ENCODE results near the gene BCHE.
"Not testable (repeated sequence)": the region's sequence is repeated elsewhere in the genome, so short reads cannot be mapped to it uniquely, and the experiment has no call there.

DNA sequence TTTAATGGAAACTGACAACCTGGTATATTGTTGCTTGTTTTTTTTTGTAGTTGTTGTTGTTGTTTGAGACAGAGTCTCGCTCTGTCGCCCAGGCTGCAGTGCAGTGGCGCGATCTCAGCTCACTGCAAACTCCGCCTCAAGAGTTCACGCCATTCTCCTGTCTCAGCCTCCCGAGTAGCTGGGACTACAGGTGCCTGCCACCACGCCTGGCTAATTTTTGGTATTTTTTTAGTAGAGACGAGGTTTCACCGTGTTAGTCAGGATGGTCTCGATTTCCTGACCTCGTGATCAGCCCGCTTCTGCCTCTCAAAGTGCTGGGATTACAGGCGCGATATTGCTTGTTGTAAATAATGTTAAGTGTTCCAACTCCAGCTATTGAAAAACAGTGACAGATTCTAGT, 29.3 kb downstream of the BCHE start:
- TF ChIP-seq TEAD4, SMAD4, ZNF121, JUN, NFE2L1 (CRISPR knock-in tag; IDR thresholded peaks at IDR 0.05): not testable (repeated sequence)
- TF ChIP-seq, protein P1, sequence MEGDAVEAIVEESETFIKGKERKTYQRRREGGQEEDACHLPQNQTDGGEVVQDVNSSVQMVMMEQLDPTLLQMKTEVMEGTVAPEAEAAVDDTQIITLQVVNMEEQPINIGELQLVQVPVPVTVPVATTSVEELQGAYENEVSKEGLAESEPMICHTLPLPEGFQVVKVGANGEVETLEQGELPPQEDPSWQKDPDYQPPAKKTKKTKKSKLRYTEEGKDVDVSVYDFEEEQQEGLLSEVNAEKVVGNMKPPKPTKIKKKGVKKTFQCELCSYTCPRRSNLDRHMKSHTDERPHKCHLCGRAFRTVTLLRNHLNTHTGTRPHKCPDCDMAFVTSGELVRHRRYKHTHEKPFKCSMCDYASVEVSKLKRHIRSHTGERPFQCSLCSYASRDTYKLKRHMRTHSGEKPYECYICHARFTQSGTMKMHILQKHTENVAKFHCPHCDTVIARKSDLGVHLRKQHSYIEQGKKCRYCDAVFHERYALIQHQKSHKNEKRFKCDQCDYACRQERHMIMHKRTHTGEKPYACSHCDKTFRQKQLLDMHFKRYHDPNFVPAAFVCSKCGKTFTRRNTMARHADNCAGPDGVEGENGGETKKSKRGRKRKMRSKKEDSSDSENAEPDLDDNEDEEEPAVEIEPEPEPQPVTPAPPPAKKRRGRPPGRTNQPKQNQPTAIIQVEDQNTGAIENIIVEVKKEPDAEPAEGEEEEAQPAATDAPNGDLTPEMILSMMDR (IDR thresholded peaks at IDR 0.05) = not testable (repeated sequence)
- TF ChIP-seq, protein P2, sequence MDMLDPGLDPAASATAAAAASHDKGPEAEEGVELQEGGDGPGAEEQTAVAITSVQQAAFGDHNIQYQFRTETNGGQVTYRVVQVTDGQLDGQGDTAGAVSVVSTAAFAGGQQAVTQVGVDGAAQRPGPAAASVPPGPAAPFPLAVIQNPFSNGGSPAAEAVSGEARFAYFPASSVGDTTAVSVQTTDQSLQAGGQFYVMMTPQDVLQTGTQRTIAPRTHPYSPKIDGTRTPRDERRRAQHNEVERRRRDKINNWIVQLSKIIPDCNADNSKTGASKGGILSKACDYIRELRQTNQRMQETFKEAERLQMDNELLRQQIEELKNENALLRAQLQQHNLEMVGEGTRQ (CRISPR knock-in tag; IDR thresholded peaks at IDR 0.05) = not testable (repeated sequence)
- TF ChIP-seq, protein P3, sequence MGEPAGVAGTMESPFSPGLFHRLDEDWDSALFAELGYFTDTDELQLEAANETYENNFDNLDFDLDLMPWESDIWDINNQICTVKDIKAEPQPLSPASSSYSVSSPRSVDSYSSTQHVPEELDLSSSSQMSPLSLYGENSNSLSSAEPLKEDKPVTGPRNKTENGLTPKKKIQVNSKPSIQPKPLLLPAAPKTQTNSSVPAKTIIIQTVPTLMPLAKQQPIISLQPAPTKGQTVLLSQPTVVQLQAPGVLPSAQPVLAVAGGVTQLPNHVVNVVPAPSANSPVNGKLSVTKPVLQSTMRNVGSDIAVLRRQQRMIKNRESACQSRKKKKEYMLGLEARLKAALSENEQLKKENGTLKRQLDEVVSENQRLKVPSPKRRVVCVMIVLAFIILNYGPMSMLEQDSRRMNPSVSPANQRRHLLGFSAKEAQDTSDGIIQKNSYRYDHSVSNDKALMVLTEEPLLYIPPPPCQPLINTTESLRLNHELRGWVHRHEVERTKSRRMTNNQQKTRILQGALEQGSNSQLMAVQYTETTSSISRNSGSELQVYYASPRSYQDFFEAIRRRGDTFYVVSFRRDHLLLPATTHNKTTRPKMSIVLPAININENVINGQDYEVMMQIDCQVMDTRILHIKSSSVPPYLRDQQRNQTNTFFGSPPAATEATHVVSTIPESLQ (CRISPR knock-in tag; IDR thresholded peaks at IDR 0.05) = not testable (repeated sequence)
- TF ChIP-seq, protein P4, sequence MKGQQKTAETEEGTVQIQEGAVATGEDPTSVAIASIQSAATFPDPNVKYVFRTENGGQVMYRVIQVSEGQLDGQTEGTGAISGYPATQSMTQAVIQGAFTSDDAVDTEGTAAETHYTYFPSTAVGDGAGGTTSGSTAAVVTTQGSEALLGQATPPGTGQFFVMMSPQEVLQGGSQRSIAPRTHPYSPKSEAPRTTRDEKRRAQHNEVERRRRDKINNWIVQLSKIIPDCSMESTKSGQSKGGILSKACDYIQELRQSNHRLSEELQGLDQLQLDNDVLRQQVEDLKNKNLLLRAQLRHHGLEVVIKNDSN (CRISPR knock-in tag; IDR thresholded peaks at IDR 0.05) = not testable (repeated sequence)
